HG03469 (cell line): ENCODE data around the gene TLL2.

Source experiments
- ATAC-seq: cut with Tn5 transposase; IDR thresholded peaks from one replicate; pipeline ENCODE4 v1.9.1; 2021; ENCODE audit warnings: mild to moderate bottlenecking, moderate library complexity, moderate number of reproducible peaks; ENCODE audit not compliant: unreplicated experiment

TLL2 gene

GRCh38 chr10:96509017-96509641, 4.6 kb downstream of the TLL2 start:
- ATAC-seq = no peak

GRCh38 chr10:96507044-96507443, 6.7 kb downstream of the TLL2 start:
- no peak for ATAC-seq

GRCh38 chr10:96505150-96506136, 8.3 kb downstream of the TLL2 start:
- ATAC-seq = no peak

GRCh38 chr10:96502561-96503282, 11.0 kb downstream of the TLL2 start:
- no peak for ATAC-seq

- ATAC-seq = no peak
Observed at GRCh38 chr10:96501985-96502384, 11.7 kb downstream of the TLL2 start.

GRCh38 chr10:96500519-96500918, 13.2 kb downstream of the TLL2 start:
- ATAC-seq = no peak

GRCh38 chr10:96500050-96500449, 13.7 kb downstream of the TLL2 start:
- ATAC-seq = no peak

- no peak for ATAC-seq
Observed at GRCh38 chr10:96497391-96497790, 16.3 kb downstream of the TLL2 start.

- no peak for ATAC-seq
Observed at GRCh38 chr10:96496281-96496925, 17.3 kb downstream of the TLL2 start.

GRCh38 chr10:96495544-96495943, 18.2 kb downstream of the TLL2 start:
- no peak for ATAC-seq

- ATAC-seq = no peak
Observed at GRCh38 chr10:96494694-96495093, 19.0 kb downstream of the TLL2 start.

GRCh38 chr10:96493871-96494525, 19.7 kb downstream of the TLL2 start:
- no peak for ATAC-seq

GRCh38 chr10:96493254-96493653, 20.5 kb downstream of the TLL2 start:
- ATAC-seq = no peak

GRCh38 chr10:96491303-96491702, 22.4 kb downstream of the TLL2 start:
- ATAC-seq = no peak

- ATAC-seq = no peak
Observed at GRCh38 chr10:96488161-96488935, 25.4 kb downstream of the TLL2 start.

- ATAC-seq = no peak
Observed at GRCh38 chr10:96482815-96483588, 30.7 kb downstream of the TLL2 start.

GRCh38 chr10:96478355-96478754, 35.4 kb downstream of the TLL2 start:
- ATAC-seq = no peak

GRCh38 chr10:96473866-96474265, 39.9 kb downstream of the TLL2 start:
- no peak for ATAC-seq
